Choroid plexus epithelial cell (primary cell): Measurements from ENCODE around the gene RASGRF2.

Source experiments
- DNase-seq: peaks from one replicate; pipeline ENCODE4 v3.0.0-alpha.2; 2010; ENCODE audit warnings: low read depth
- H3K4me3 ChIP-seq: 2 replicates; pipeline ENCODE4 v1.5.1; 2011; ENCODE audit warnings: low read depth, mild to moderate bottlenecking, control low read depth, low read length, moderate library complexity
- TF ChIP-seq, protein P1 (sequence below): conservative IDR thresholded peaks from 2 replicates; pipeline ENCODE4 v1.5.1; 2011; ENCODE audit warnings: low read depth, mild to moderate bottlenecking, control low read depth, inconsistent platforms, low read length, moderate library complexity

The RASGRF2 gene

DNA sequence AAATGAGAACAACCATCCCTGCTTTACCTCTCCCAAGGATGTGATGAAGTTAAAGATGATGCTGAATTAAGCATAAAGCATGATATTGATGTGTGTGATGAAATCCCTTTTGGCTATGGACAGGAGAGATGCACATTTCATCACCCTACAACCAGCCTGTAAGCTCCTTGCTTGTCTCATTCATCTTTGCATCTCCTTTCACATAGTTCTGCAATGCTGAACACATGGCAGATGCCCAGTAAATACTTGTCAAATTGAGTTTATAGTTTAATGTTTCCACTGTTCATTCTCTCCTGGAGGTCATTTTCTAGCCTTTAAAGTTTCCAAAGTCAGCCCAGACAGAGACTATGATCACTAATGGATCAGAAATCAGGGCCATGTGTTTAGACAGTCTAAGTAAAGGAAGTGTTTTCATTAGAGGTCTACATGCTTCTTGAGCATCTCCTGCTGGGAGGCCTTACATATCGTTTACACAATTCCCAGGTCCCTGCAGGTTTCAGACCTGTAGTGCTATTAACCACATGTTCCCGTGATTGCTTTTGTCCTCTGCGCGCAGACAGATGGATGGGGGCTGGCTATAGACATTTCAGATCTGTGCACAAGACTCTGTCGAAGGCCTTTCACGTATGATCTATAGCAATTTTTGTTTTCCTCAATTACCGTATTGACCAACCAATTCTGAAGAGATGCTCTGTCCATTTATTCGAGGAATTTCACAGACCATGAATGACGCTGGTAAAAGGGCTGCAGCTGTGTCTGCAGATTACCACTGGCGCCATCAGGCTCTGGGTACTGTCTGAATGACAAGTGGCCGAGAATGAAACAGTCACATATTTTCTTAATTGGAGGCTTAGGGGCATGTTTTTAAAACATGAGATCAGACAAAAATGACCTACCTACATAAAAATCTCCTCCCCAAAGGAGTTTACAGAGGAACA is 223.9 kb downstream of the RASGRF2 start:
- H3K4me3 ChIP-seq = no peak overlapping the region
- TF ChIP-seq, protein P1, sequence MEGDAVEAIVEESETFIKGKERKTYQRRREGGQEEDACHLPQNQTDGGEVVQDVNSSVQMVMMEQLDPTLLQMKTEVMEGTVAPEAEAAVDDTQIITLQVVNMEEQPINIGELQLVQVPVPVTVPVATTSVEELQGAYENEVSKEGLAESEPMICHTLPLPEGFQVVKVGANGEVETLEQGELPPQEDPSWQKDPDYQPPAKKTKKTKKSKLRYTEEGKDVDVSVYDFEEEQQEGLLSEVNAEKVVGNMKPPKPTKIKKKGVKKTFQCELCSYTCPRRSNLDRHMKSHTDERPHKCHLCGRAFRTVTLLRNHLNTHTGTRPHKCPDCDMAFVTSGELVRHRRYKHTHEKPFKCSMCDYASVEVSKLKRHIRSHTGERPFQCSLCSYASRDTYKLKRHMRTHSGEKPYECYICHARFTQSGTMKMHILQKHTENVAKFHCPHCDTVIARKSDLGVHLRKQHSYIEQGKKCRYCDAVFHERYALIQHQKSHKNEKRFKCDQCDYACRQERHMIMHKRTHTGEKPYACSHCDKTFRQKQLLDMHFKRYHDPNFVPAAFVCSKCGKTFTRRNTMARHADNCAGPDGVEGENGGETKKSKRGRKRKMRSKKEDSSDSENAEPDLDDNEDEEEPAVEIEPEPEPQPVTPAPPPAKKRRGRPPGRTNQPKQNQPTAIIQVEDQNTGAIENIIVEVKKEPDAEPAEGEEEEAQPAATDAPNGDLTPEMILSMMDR = no peak
- DNase-seq = peak; percentile 33

DNA sequence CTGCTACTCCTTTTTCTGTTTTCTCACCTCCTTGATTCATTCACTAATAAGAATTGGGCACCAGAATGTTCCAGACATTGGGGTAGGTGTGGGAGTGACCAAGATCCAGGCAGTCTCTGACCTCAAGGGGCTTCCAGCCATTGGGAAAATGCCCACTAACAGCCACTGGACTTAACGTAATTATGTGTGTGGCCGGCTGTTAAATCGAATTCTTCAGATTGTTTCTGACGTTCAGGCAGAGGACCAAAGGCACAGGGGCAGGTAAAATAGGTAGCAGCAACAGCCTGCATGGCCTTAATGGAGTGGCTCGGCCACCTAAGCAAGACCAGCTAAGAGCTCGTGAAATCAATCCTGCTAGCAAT is 224.6 kb downstream of the RASGRF2 start:
- TF ChIP-seq, protein P1 = no peak
- H3K4me3 ChIP-seq = no peak overlapping the region
- DNase-seq = no peak

DNA sequence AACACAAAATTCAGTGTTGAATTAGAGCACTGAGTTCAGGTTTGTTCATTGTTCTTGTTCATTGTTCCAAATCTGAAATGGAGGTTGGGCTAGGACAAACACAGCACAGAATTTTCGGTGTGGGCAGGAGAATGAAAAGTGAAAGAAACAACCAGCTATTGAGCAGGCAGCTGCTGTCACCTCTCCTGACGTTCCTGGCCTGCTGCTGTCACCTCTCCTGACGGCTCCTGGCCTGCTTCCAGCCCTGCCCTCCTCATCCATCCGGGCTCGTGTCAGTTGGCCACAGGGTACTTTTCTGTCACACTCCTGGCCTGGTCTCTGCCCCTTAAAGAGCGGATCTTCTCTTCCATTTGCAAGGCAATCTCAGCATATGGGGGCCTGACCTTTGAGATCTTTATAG is 227.7 kb downstream of the RASGRF2 start:
- no peak overlapping the region for H3K4me3 ChIP-seq
- TF ChIP-seq, protein P1 = no peak
- DNase-seq = no peak

DNA sequence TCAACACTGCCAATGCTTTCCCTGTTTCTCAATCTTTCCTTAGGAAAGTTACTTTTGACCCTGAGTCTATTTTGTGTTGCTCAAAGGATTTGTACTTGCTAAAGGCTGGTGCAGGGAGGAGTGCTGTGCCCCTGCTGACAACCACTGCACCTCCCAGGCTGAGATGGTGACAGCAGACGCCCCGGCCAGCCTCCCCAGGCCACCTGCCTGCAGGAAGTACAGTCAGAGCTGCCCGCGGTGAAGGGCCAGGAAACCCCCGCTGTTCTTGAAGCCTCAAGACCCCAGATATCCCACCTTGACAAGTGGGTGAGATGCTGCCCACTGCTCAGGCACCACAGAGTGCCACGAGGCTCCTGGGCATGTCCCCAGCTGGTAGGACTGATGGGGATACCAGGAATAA is 228.8 kb downstream of the RASGRF2 start:
- DNase-seq = no peak
- TF ChIP-seq, protein P1 = no peak
- H3K4me3 ChIP-seq = no peak overlapping the region

DNA sequence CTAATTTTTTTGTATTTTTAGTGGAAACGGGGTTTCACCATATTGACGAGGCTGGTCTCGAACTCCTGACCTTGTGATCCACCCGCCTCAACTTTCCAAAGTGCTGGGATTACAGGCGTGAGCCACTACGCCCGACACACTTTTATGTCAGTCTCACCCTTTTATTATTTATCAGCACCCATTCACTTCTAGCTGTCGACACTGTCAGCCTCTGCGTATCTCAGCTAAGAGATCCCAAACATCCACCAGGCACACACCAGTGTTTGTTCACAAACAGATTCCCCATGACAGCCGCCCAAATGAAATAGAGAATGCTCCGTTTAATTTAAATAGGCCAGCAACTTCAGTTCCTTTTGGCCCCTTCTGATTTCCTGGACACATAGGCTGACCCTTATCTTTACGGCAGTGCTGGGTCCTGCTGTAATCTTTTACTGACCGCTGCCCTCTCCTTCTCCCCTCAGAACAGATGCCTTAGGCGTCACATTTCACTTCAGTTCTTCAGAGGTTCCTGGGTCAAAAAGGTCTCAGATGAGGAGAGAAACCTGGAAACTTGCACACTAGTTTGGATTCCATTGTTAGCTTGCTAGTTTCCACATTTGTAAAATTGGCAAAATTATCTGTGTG is 229.8 kb downstream of the RASGRF2 start:
- no peak for DNase-seq
- TF ChIP-seq, protein P1 = no peak
- no peak overlapping the region for H3K4me3 ChIP-seq

DNA sequence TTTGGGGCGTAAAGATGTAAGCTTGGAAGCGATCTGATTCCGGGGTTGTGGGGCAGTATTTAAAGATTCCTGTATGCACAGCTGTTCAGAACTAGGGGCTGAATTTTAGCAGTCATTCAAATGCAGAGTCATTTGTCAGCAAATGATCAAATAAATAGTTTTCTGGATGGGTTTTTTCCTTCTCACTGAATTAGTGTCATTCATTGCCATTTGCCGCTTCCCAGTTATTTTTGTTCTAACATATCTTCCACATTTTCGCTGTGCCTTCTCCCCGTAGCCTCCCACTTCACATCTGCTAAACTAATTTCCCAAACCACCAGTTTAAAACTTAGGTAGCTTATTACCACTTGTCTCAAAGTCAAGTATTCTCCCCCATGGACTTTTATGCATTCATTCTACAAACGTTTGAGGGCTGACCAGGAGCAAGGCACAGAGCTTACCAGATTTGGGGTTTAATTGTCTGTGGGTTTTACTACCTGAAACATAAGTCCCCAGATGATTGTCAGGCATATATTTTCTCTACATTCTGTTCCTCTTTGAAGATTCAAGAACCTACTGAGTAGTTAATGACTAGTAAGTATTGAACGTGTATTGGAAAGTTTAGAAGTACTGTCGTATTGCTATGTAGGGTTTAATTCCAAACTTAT is 231.7 kb downstream of the RASGRF2 start:
- TF ChIP-seq, protein P1 = no peak
- H3K4me3 ChIP-seq = no peak overlapping the region
- no peak for DNase-seq
